WTC11 (cell line): ENCODE data around the gene AOC3. TPM values are rescaled to one million over a fixed set of nuclear protein-coding genes. Genes with fewer than 3 reads are reported as not detected.

ENCODE experiments used
- ATAC-seq: fragments of 200-7000 bp; cut with Tn5 transposase; 2 replicates; pipeline ENCODE4 v1.10.0; 2021; ENCODE audit warnings: mild to moderate bottlenecking, moderate library complexity
- CTCF ChIA-PET: fragments of 300-600 bp; sonication (Branson Sonifier 250); formaldehyde crosslinking; loops from one replicate; lab custom pipeline; 2021; ENCODE audit warnings: antibody characterized with exemption; lab: Charles Lee
- POLR2A ChIA-PET: fragments of 350-600 bp; sonication (Branson Sonifier 250); formaldehyde crosslinking; loops from one replicate; lab custom pipeline; 2021; ENCODE audit warnings: antibody characterized with exemption; lab: Charles Lee
- DNase-seq: peaks from one replicate; pipeline ENCODE4 v3.0.0; 2021; ENCODE audit warnings: low spot score
- H3K27ac Mint-ChIP-seq: 2 replicates; pipeline ENCODE4 v1.8.0; 2021; ENCODE audit warnings: mixed read lengths
- H3K27me3 Mint-ChIP-seq: 2 replicates; pipeline ENCODE4 v1.8.0; 2021; ENCODE audit warnings: low read depth, mild to moderate bottlenecking, moderate library complexity, mixed read lengths
- H3K36me3 Mint-ChIP-seq: 2 replicates; pipeline ENCODE4 v1.8.0; 2021; ENCODE audit warnings: mixed read lengths
- H3K4me1 Mint-ChIP-seq: 2 replicates; pipeline ENCODE4 v1.8.0; 2022; ENCODE audit warnings: mixed read lengths
- H3K4me3 Mint-ChIP-seq: 2 replicates; pipeline ENCODE4 v1.8.0; 2021; ENCODE audit warnings: mild to moderate bottlenecking, moderate library complexity, mixed read lengths
- H3K9me3 Mint-ChIP-seq: 2 replicates; pipeline ENCODE4 v1.8.0; 2021; ENCODE audit warnings: mixed read lengths
- AFF4 ChIP-seq: sonication (generic); formaldehyde crosslinking; IDR thresholded peaks from 2 replicates; pipeline ENCODE4 v1.8.1; 2023; ENCODE audit warnings: mild to moderate bottlenecking, missing genetic modification reagents, borderline replicate concordance
- ATF3 ChIP-seq: sonication (generic); formaldehyde crosslinking; conservative IDR thresholded peaks from 2 replicates; pipeline ENCODE4 v1.8.1; 2022; ENCODE audit warnings: mild to moderate bottlenecking, missing genetic modification reagents
- CBFB ChIP-seq: sonication (generic); formaldehyde crosslinking; IDR thresholded peaks from 2 replicates; pipeline ENCODE4 v1.8.1; 2022; ENCODE audit warnings: mild to moderate bottlenecking, low read depth, missing genetic modification reagents
- CTCF ChIP-seq: fragments of 200-600 bp; IDR thresholded peaks from 2 replicates; pipeline ENCODE4 v1.8.0; 2022; ENCODE audit warnings: antibody characterized with exemption
- IRF2 ChIP-seq: sonication (generic); formaldehyde crosslinking; IDR thresholded peaks from 2 replicates; pipeline ENCODE4 v1.8.0; 2022; ENCODE audit warnings: low read depth, missing genetic modification reagents, borderline replicate concordance
- KAT7 ChIP-seq: sonication (generic); formaldehyde crosslinking; IDR thresholded peaks from 2 replicates; pipeline ENCODE4 v1.8.1; 2023; ENCODE audit warnings: missing genetic modification reagents, mild to moderate bottlenecking, borderline replicate concordance
- NFATC4 ChIP-seq: fragments of 250-450 bp; sonication (Bioruptor Pico); IDR thresholded peaks from 2 replicates; pipeline ENCODE4 v1.9.0; 2021; ENCODE audit warnings: mild to moderate bottlenecking
- PRDM15 ChIP-seq: sonication (generic); formaldehyde crosslinking; IDR thresholded peaks from 2 replicates; pipeline ENCODE4 v1.8.0; 2022; ENCODE audit warnings: missing genetic modification reagents
- SMAD4 ChIP-seq: sonication (generic); formaldehyde crosslinking; IDR thresholded peaks from 2 replicates; pipeline ENCODE4 v1.8.0; 2022; ENCODE audit warnings: mild to moderate bottlenecking, missing genetic modification reagents
- TP53 ChIP-seq: sonication (generic); formaldehyde crosslinking; IDR thresholded peaks from 2 replicates; pipeline ENCODE4 v1.8.1; 2023; ENCODE audit warnings: mild to moderate bottlenecking, missing genetic modification reagents
- ZNF121 ChIP-seq: sonication (generic); formaldehyde crosslinking; IDR thresholded peaks from 2 replicates; pipeline ENCODE4 v1.8.0; 2023; ENCODE audit warnings: missing genetic modification reagents
- total RNA-seq: library from RNA; stranded (reverse); gene quantifications from 3 replicates; pipeline ENCODE4 v1.2.3, GENCODE V29; 2021
- TF ChIP-seq, protein P1 (sequence below): sonication (generic); formaldehyde crosslinking; IDR thresholded peaks from 2 replicates; pipeline ENCODE4 v1.8.0; 2022; ENCODE audit warnings: mild to moderate bottlenecking, missing genetic modification reagents
- TF ChIP-seq, protein P2 (sequence below): sonication (generic); formaldehyde crosslinking; IDR thresholded peaks from 2 replicates; pipeline ENCODE4 v1.8.1; 2023; ENCODE audit warnings: mild to moderate bottlenecking, missing genetic modification reagents, moderate library complexity

Gene AOC3
- total RNA-seq, 1 experiment from 2014 or later = 7.6 TPM

GRCh38 chr17:42878924-42879595, 28.1 kb downstream of the AOC3 start (continued):
- TF ChIP-seq AFF4 (CRISPR knock-in tag) (no peak), NFATC4 (CRISPR knock-in tag) (no peak), CBFB (CRISPR knock-in tag) (no peak), TP53 (CRISPR knock-in tag) (no peak), SMAD4 (CRISPR knock-in tag) (no peak), KAT7 (CRISPR knock-in tag) (no peak), ATF3 (CRISPR knock-in tag) (no peak)
- TF ChIP-seq, protein P1, sequence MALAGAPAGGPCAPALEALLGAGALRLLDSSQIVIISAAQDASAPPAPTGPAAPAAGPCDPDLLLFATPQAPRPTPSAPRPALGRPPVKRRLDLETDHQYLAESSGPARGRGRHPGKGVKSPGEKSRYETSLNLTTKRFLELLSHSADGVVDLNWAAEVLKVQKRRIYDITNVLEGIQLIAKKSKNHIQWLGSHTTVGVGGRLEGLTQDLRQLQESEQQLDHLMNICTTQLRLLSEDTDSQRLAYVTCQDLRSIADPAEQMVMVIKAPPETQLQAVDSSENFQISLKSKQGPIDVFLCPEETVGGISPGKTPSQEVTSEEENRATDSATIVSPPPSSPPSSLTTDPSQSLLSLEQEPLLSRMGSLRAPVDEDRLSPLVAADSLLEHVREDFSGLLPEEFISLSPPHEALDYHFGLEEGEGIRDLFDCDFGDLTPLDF = no peak

- Mint-ChIP-seq H3K27ac (no peak overlapping the region), H3K36me3 (no peaks in the 10 kb centered on the region), H3K4me1 (peaks cover 26% of the 10 kb centered on the region), H3K27me3 (peaks cover 32% of the 10 kb centered on the region), H3K9me3 (no peaks in the 10 kb centered on the region)
- TF ChIP-seq IRF2 (CRISPR knock-in tag) (no peak), PRDM15 (CRISPR knock-in tag) (no peak), ZNF121 (CRISPR knock-in tag) (no peak), CTCF (no peak)
- TF ChIP-seq, protein P2, sequence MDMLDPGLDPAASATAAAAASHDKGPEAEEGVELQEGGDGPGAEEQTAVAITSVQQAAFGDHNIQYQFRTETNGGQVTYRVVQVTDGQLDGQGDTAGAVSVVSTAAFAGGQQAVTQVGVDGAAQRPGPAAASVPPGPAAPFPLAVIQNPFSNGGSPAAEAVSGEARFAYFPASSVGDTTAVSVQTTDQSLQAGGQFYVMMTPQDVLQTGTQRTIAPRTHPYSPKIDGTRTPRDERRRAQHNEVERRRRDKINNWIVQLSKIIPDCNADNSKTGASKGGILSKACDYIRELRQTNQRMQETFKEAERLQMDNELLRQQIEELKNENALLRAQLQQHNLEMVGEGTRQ (CRISPR knock-in tag) = no peak
- TF ChIP-seq, all 79 proteins: peak for 0
- DNase-seq = no peak
- H3K4me3 Mint-ChIP-seq = no peak overlapping the region
- CTCF ChIA-PET = interaction anchor here (0.7 to 1.5 kb wide), 3 partner anchors 40 to 118 kb away, joined by 3 to 8 read pairs (median 3); partner anchors contain the start of gene RPL27
- no peak for ATAC-seq
- POLR2A ChIA-PET = interaction anchor here (0.6 to 1.0 kb wide), 2 partner anchors 49 to 62 kb away, joined by 3 to 4 read pairs; no protein-coding TSS in a partner anchor
These were observed 28.6 kb downstream of the AOC3 start for GRCh38 chr17:42879596-42879985.
